ENCODE results near the gene ANXA7.

DNA sequence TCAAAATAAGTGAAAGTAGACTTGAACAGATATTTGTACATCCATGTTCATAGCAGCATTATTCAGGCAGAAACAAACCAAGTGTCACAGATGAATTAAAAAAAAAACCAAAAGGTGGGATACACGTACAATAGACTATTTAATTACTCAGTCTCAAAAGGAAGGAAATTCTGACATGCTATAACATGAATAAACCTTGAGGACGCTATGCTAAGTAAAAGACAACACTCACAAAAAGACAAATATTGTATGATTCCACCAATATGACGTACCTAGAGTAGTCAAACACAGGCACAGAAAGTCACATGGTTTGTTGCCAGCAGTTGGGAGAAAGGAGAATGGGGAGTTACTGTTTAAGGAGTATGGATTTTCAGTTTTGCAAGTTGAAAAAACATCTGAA is 37.2 kb downstream of the ANXA7 start:
- TF ChIP-seq MAFK (IDR thresholded peaks at IDR 0.05; ENCODE audit: partially characterized antibody) (no peak), CHD2 (IDR thresholded peaks at IDR 0.05; ENCODE audit: low read length, partially characterized antibody) (no peak)
- TF ChIP-seq, protein P1, sequence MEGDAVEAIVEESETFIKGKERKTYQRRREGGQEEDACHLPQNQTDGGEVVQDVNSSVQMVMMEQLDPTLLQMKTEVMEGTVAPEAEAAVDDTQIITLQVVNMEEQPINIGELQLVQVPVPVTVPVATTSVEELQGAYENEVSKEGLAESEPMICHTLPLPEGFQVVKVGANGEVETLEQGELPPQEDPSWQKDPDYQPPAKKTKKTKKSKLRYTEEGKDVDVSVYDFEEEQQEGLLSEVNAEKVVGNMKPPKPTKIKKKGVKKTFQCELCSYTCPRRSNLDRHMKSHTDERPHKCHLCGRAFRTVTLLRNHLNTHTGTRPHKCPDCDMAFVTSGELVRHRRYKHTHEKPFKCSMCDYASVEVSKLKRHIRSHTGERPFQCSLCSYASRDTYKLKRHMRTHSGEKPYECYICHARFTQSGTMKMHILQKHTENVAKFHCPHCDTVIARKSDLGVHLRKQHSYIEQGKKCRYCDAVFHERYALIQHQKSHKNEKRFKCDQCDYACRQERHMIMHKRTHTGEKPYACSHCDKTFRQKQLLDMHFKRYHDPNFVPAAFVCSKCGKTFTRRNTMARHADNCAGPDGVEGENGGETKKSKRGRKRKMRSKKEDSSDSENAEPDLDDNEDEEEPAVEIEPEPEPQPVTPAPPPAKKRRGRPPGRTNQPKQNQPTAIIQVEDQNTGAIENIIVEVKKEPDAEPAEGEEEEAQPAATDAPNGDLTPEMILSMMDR (IDR thresholded peaks at IDR 0.05), result no peak

Measured in A549 (cell line).